PC-3 (cell line): Measurements from ENCODE around the gene AHCYL1. TPM values are rescaled to one million over a fixed set of nuclear protein-coding genes. Genes with fewer than 3 reads are reported as not detected.

Source experiments
- ATAC-seq: fragments of 200-7000 bp; cut with Tn5 transposase; 2 replicates; pipeline ENCODE4 v1.9.1; 2020; ENCODE audit warnings: mild to moderate bottlenecking, moderate library complexity
- BruUV-seq: library from RNA; stranded (reverse); fragments of 400-500 nt; replicated peaks from 2 replicates; lab custom pipeline; 2021; lab: Mats Ljungman, UMichigan
- CTCF ChIA-PET: fragments of 300-600 bp; sonication (Branson Sonifier 250); formaldehyde crosslinking; loops from one replicate; lab custom pipeline; 2022; ENCODE audit warnings: antibody characterized with exemption; lab: Charles Lee
- POLR2A ChIA-PET: fragments of 300-600 bp; sonication (Branson Sonifier 250); formaldehyde crosslinking; loops from one replicate; lab custom pipeline; 2022; ENCODE audit warnings: antibody characterized with exemption; ENCODE audit not compliant: unreplicated experiment; lab: Charles Lee
- DNase-seq: peaks from one replicate; pipeline ENCODE4 v3.0.0-alpha.2; 2015
- H2AFZ ChIP-seq: fragments of 300-600 bp; sonication (generic); 2 replicates; pipeline ENCODE4 v1.6.0; 2016; ENCODE audit warnings: antibody characterized with exemption, low read length
- H3F3A ChIP-seq: fragments of 300-600 bp; sonication (generic); one replicate; pipeline ENCODE4 v1.6.0; 2017; ENCODE audit warnings: antibody characterized with exemption, low read length, control low read depth, mild to moderate bottlenecking; ENCODE audit not compliant: unreplicated experiment
- H3K27ac ChIP-seq: fragments of 300-600 bp; sonication (generic); 2 replicates; pipeline ENCODE4 v1.5.1; 2016; ENCODE audit warnings: mild to moderate bottlenecking, low read length
- H3K27me3 ChIP-seq: fragments of 300-600 bp; sonication (generic); 2 replicates; pipeline ENCODE4 v1.6.1; 2016; ENCODE audit warnings: low read length, mixed read lengths
- H3K36me3 ChIP-seq: fragments of 300-600 bp; sonication (generic); 2 replicates; pipeline ENCODE4 v1.6.1; 2016; ENCODE audit warnings: low read depth, mixed run types, low read length, mixed read lengths
- H3K4me1 ChIP-seq: fragments of 300-600 bp; sonication (generic); 2 replicates; pipeline ENCODE4 v1.5.1; 2016; ENCODE audit warnings: low read length; ENCODE audit not compliant: insufficient read depth
- H3K4me2 ChIP-seq: fragments of 300-600 bp; sonication (generic); 2 replicates; pipeline ENCODE4 v1.6.0; 2016; ENCODE audit warnings: low read length
- H3K4me3 ChIP-seq: fragments of 300-600 bp; sonication (generic); 2 replicates; pipeline ENCODE4 v1.5.1; 2016; ENCODE audit warnings: mild to moderate bottlenecking, low read length, mixed read lengths
- H3K79me2 ChIP-seq: fragments of 300-600 bp; sonication (generic); 2 replicates; pipeline ENCODE4 v1.6.1; 2017; ENCODE audit warnings: low read length, mixed read lengths
- H3K9ac ChIP-seq: fragments of 300-600 bp; sonication (generic); 2 replicates; pipeline ENCODE4 v1.6.0; 2016; ENCODE audit warnings: mild to moderate bottlenecking, low read length
- H3K9me2 ChIP-seq: fragments of 300-600 bp; sonication (generic); replicated peaks from 2 replicates; pipeline ENCODE4 v1.6.1; 2016; ENCODE audit warnings: mixed run types, low read length, mixed read lengths
- H3K9me3 ChIP-seq: fragments of 300-600 bp; sonication (generic); 2 replicates; pipeline ENCODE4 v1.6.1; 2016; ENCODE audit warnings: low read length, mixed read lengths
- H4K20me1 ChIP-seq: fragments of 300-600 bp; sonication (generic); 2 replicates; pipeline ENCODE4 v1.6.1; 2016; ENCODE audit warnings: low read length, mixed read lengths
- CTCF ChIP-seq: fragments of 300-600 bp; sonication (generic); conservative IDR thresholded peaks from 2 replicates; pipeline ENCODE4 v1.5.1; 2017; ENCODE audit warnings: antibody characterized with exemption, low read depth, mild to moderate bottlenecking, low read length
- EZH2 ChIP-seq: fragments of 300-600 bp; sonication (generic); IDR thresholded peaks from one replicate; pipeline ENCODE4 v1.6.1; 2017; ENCODE audit warnings: antibody characterized with exemption, mild to moderate bottlenecking, low read length; ENCODE audit not compliant: unreplicated experiment
- EZH2phosphoT487 ChIP-seq: fragments of 300-600 bp; sonication (generic); IDR thresholded peaks from 2 replicates; pipeline ENCODE4 v1.6.1; 2018; ENCODE audit warnings: mild to moderate bottlenecking, antibody characterized with exemption, low read length, borderline replicate concordance
- intact Hi-C: fragments of 100-400 bp; cut with micrococcal nuclease; formaldehyde crosslinking; loops from 2 replicates; pipeline ENCODE4 v1.9.0; 2023
- total RNA-seq: library from RNA; depleted of rRNA; stranded (reverse); fragments of >200 nt; gene quantifications from 2 replicates; pipeline ENCODE4 v1.2.3, GENCODE V29; 2014

AHCYL1 gene
- total RNA-seq, 1 experiment from 2014 or later = 35.8 TPM

GRCh38 chr1:109991400-109991925, 6.9 kb downstream of the AHCYL1 start:
- intact Hi-C loops = no loop called here
- H4K20me1 ChIP-seq = peaks cover 17% of the 10 kb centered on the region
- H3K4me3 ChIP-seq = no peak overlapping the region
- H3K9me2 ChIP-seq = no peaks in the 10 kb centered on the region
- peaks cover 17% of the 10 kb centered on the region for H3K36me3 ChIP-seq
- H3K9me3 ChIP-seq = no peaks in the 10 kb centered on the region
- no TSS peak for BruUV-seq
- H3K9ac ChIP-seq = no peak overlapping the region
- no peaks in the 10 kb centered on the region for H3F3A ChIP-seq
- CTCF ChIA-PET = no interaction called here
- no peak for TF ChIP-seq CTCF
- no peak for TF ChIP-seq EZH2phosphoT487
- TF ChIP-seq EZH2 = no peak
- no peak overlapping the region for H3K27ac ChIP-seq
- no peaks in the 10 kb centered on the region for H3K27me3 ChIP-seq
- peaks cover 14% of the 10 kb centered on the region for H3K4me1 ChIP-seq
- DNase-seq = no peak
- peaks cover 97% of the 10 kb centered on the region for H3K79me2 ChIP-seq
- POLR2A ChIA-PET = no interaction called here
- no peak overlapping the region for H3K4me2 ChIP-seq
- no peak overlapping the region for H2AFZ ChIP-seq
- no peak for ATAC-seq

GRCh38 chr1:109993885-109994284, 9.3 kb downstream of the AHCYL1 start:
- ATAC-seq (peak; percentile 35), DNase-seq (peak; percentile 32)
- H3F3A ChIP-seq = no peaks in the 10 kb centered on the region
- H3K4me1 ChIP-seq = peaks cover 13% of the 10 kb centered on the region
- no peak overlapping the region for H3K9ac ChIP-seq
- H3K79me2 ChIP-seq = peaks cover 93% of the 10 kb centered on the region
- ChIA-PET POLR2A (no interaction called here), CTCF (interaction anchor here (0.6 kb wide), 1 partner anchor 18 kb away, joined by 4 read pairs; no protein-coding TSS in a partner anchor)
- H3K9me3 ChIP-seq = no peaks in the 10 kb centered on the region
- no peaks in the 10 kb centered on the region for H3K27me3 ChIP-seq
- H3K27ac ChIP-seq = no peak overlapping the region
- intact Hi-C loops = no loop called here
- no TSS peak for BruUV-seq
- peaks cover 11% of the 10 kb centered on the region for H3K36me3 ChIP-seq
- TF ChIP-seq EZH2 (no peak), CTCF (no peak), EZH2phosphoT487 (no peak)
- H2AFZ ChIP-seq = no peak overlapping the region
- peaks cover 7% of the 10 kb centered on the region; the same call in 1 of the 2 replicates for H4K20me1 ChIP-seq
- H3K4me2 ChIP-seq = no peak overlapping the region
- H3K4me3 ChIP-seq = no peak overlapping the region
- H3K9me2 ChIP-seq = no peaks in the 10 kb centered on the region

GRCh38 chr1:109994654-109995053, 10.1 kb downstream of the AHCYL1 start:
- Histone ChIP-seq H3K27me3 (no peaks in the 10 kb centered on the region), H3K36me3 (peaks cover 8% of the 10 kb centered on the region), H3K4me1 (peaks cover 13% of the 10 kb centered on the region), H3K79me2 (peaks cover 92% of the 10 kb centered on the region), H4K20me1 (peaks cover 7% of the 10 kb centered on the region; the same call in 1 of the 2 replicates), H3K27ac (no peak overlapping the region), H3K4me2 (no peak overlapping the region), H3K9me2 (no peaks in the 10 kb centered on the region), H3K9me3 (no peaks in the 10 kb centered on the region), H3K9ac (no peak overlapping the region), H3K4me3 (no peak overlapping the region), H3F3A (no peaks in the 10 kb centered on the region), H2AFZ (no peak overlapping the region)
- DNase-seq = no peak
- no peak for ATAC-seq
- intact Hi-C loops = no loop called here
- ChIA-PET POLR2A (no interaction called here), CTCF (no interaction called here)
- TF ChIP-seq EZH2 = no peak
- no peak for TF ChIP-seq CTCF
- no peak for TF ChIP-seq EZH2phosphoT487
- no TSS peak for BruUV-seq
